Tibial nerve (tissue), 4 donors: Measurements from ENCODE around the gene KEL.

Source experiments
- CTCF ChIP-seq, 5 experiments: fragments of 200-600 bp in 3 of 5; fragments of 450-650 bp in 2 of 5; sonication (generic) in 3 of 5; IDR thresholded peaks; one replicate each; pipeline ENCODE4 v1.5.1; 2016 to 2019; ENCODE audit warnings: antibody characterized with exemption in 5 of 5, mild to moderate bottlenecking in 3 of 5, moderate library complexity in 2 of 5
- EP300 ChIP-seq, 2 donors: sonication (generic); formaldehyde crosslinking; IDR thresholded peaks; one replicate each; pipeline ENCODE4 v1.6.1; 2017; ENCODE audit warnings: antibody characterized with exemption in 2 of 2, mild to moderate bottlenecking in 1 of 2
- POLR2A ChIP-seq, 2 donors: fragments of 450-650 bp; IDR thresholded peaks; one replicate each; pipeline ENCODE4 v1.6.1; 2017; ENCODE audit warnings: antibody characterized with exemption in 2 of 2, mild to moderate bottlenecking in 2 of 2, moderate library complexity in 2 of 2

GRCh38 chr7:142940966-142941535 lies 21.1 kb downstream of the KEL start:
- TF ChIP-seq CTCF (IDR thresholded peaks at IDR 0.05) (no peak), POLR2A (IDR thresholded peaks at IDR 0.05) (no peak), EP300 (IDR thresholded peaks at IDR 0.05) (no peak)
